Hepatocyte (in vitro differentiated cells): ENCODE measurements around the gene PEA15. TPM values are rescaled to one million over a fixed set of nuclear protein-coding genes. Genes with fewer than 3 reads are reported as not detected.

Experiments
- DNase-seq: peaks from one replicate; pipeline ENCODE4 v3.0.0-alpha.2; 2016; ENCODE audit warnings: low spot score
- H2AFZ ChIP-seq: fragments of 200-600 bp; sonication (generic); 2 replicates; pipeline ENCODE4 v1.6.0; 2016; ENCODE audit warnings: antibody characterized with exemption, mild to moderate bottlenecking
- H3K27ac ChIP-seq: fragments of 200-600 bp; sonication (generic); 2 replicates; pipeline ENCODE4 v1.5.1; 2016; ENCODE audit warnings: mild to moderate bottlenecking
- H3K27me3 ChIP-seq: fragments of 200-600 bp; sonication (generic); 2 replicates; pipeline ENCODE4 v1.6.1; 2016
- H3K36me3 ChIP-seq: fragments of 200-600 bp; sonication (generic); replicated peaks from 2 replicates; pipeline ENCODE4 v1.5.1; 2016; ENCODE audit warnings: low read depth; ENCODE audit not compliant: insufficient read depth
- H3K4me1 ChIP-seq: fragments of 200-600 bp; sonication (generic); 2 replicates; pipeline ENCODE4 v1.5.1; 2016; ENCODE audit warnings: mild to moderate bottlenecking, moderate library complexity; ENCODE audit not compliant: insufficient read depth
- H3K4me2 ChIP-seq: fragments of 200-600 bp; sonication (generic); 2 replicates; pipeline ENCODE4 v1.6.0; 2016
- H3K4me3 ChIP-seq: fragments of 200-600 bp; sonication (generic); 2 replicates; pipeline ENCODE4 v1.5.1; 2016; ENCODE audit warnings: mild to moderate bottlenecking
- H3K79me2 ChIP-seq: fragments of 200-600 bp; sonication (generic); 2 replicates; pipeline ENCODE4 v1.6.0; 2017; ENCODE audit warnings: mild to moderate bottlenecking
- H3K9me2 ChIP-seq: fragments of 200-600 bp; sonication (generic); replicated peaks from 2 replicates; pipeline ENCODE4 v1.6.0; 2017; ENCODE audit warnings: mild to moderate bottlenecking; ENCODE audit not compliant: insufficient read depth
- H3K9me3 ChIP-seq: fragments of 200-600 bp; sonication (generic); 2 replicates; pipeline ENCODE4 v1.5.1; 2016; ENCODE audit warnings: low read depth, mild to moderate bottlenecking
- H4K20me1 ChIP-seq: fragments of 200-600 bp; sonication (generic); 2 replicates; pipeline ENCODE4 v1.6.0; 2016; ENCODE audit warnings: mild to moderate bottlenecking; ENCODE audit not compliant: insufficient read depth, poor library complexity, severe bottlenecking
- EZH2 ChIP-seq: fragments of 200-600 bp; sonication (generic); IDR thresholded peaks from 2 replicates; pipeline ENCODE4 v1.6.1; 2016; ENCODE audit warnings: antibody characterized with exemption, mild to moderate bottlenecking, borderline replicate concordance
- EZH2phosphoT487 ChIP-seq: fragments of 200-600 bp; sonication (generic); IDR thresholded peaks from one replicate; pipeline ENCODE4 v1.6.1; 2018; ENCODE audit warnings: antibody characterized with exemption, mild to moderate bottlenecking, low read depth, moderate library complexity; ENCODE audit not compliant: unreplicated experiment, severe bottlenecking
- WGBS: methylation state at CpG from one replicate; pipeline ENCODE4 v1.1.6; 2016; ENCODE audit warnings: low lambda C conversion rate; ENCODE audit errors: missing lambda C conversion rate; 5-methylcytosine and 5-hydroxymethylcytosine counted together
- polyA plus RNA-seq: library from polyadenylated mRNA; unstranded; fragments of >200 nt; fragmentation: Nextera tagmentation; extraction: Ambion mirVana; gene quantifications from 2 replicates; pipeline ENCODE4 v1.2.1, GENCODE V29; 2016
- total RNA-seq: library from RNA; depleted of rRNA; stranded (reverse); fragments of >200 nt; gene quantifications from 2 replicates; pipeline ENCODE4 v1.2.3, GENCODE V29; 2014
- TF ChIP-seq, protein P1 (sequence below): fragments of 200-600 bp; sonication (generic); IDR thresholded peaks from 2 replicates; pipeline ENCODE4 v1.5.1; 2016; ENCODE audit warnings: antibody characterized with exemption, mild to moderate bottlenecking; ENCODE audit not compliant: poor library complexity

Gene PEA15
- total and polyA plus RNA-seq, 2 experiments from 2014 or later: 61.1 to 62.0 TPM

- TF ChIP-seq EZH2phosphoT487: no peak
- no peak for TF ChIP-seq EZH2
- TF ChIP-seq, protein P1, sequence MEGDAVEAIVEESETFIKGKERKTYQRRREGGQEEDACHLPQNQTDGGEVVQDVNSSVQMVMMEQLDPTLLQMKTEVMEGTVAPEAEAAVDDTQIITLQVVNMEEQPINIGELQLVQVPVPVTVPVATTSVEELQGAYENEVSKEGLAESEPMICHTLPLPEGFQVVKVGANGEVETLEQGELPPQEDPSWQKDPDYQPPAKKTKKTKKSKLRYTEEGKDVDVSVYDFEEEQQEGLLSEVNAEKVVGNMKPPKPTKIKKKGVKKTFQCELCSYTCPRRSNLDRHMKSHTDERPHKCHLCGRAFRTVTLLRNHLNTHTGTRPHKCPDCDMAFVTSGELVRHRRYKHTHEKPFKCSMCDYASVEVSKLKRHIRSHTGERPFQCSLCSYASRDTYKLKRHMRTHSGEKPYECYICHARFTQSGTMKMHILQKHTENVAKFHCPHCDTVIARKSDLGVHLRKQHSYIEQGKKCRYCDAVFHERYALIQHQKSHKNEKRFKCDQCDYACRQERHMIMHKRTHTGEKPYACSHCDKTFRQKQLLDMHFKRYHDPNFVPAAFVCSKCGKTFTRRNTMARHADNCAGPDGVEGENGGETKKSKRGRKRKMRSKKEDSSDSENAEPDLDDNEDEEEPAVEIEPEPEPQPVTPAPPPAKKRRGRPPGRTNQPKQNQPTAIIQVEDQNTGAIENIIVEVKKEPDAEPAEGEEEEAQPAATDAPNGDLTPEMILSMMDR: no peak
- H4K20me1 ChIP-seq: no peaks in the 10 kb centered on the region
- no peak for DNase-seq
- peaks cover 4% of the 10 kb centered on the region for H3K36me3 ChIP-seq
- H3K4me2 ChIP-seq: no peak overlapping the region
- no peaks in the 10 kb centered on the region for H3K9me3 ChIP-seq
- H2AFZ ChIP-seq: no peak overlapping the region
- H3K9me2 ChIP-seq: no peaks in the 10 kb centered on the region
- no peak overlapping the region for H3K4me3 ChIP-seq
- peaks cover 11% of the 10 kb centered on the region for H3K4me1 ChIP-seq
- no peaks in the 10 kb centered on the region for H3K27me3 ChIP-seq
- H3K27ac ChIP-seq: no peak overlapping the region
- WGBS: 89% methylated on average over 2 of the region's 2 CpGs
- no peaks in the 10 kb centered on the region for H3K79me2 ChIP-seq
These were observed 15.1 kb downstream of the PEA15 start for GRCh38 chr1:160220301-160220700.

DNA sequence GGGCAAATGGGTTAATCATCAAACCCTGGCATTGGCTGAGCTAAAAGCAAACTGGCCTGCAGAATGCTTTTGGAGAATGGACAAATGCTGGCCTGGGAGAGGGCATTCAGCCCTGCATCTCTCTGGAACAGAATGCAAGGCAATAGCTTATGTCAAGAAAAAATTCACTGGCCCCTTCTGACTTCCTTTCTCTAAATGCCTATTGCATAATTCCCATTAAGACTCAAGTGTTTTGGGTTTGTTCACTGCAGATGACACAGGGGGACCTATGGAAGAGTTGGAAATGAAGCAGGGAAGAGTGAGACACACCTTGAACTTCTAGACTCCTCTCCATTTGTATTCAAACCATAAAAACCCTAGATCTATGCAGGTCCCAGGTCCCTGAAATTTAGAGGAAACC, 15.9 kb downstream of the PEA15 start:
- Histone ChIP-seq H3K36me3 (peaks cover under 1% of the 10 kb centered on the region), H3K79me2 (no peaks in the 10 kb centered on the region)

GRCh38 chr1:160222546-160222945, 17.4 kb downstream of the PEA15 start:
- Histone ChIP-seq H3K9me3 (no peaks in the 10 kb centered on the region), H3K9me2 (no peaks in the 10 kb centered on the region), H2AFZ (no peak overlapping the region), H3K4me1 (peaks cover 5% of the 10 kb centered on the region), H3K36me3 (no peaks in the 10 kb centered on the region), H3K79me2 (no peaks in the 10 kb centered on the region), H4K20me1 (no peaks in the 10 kb centered on the region), H3K27ac (no peak overlapping the region), H3K4me2 (no peak overlapping the region), H3K4me3 (no peak overlapping the region), H3K27me3 (no peaks in the 10 kb centered on the region)
- DNase-seq: no peak
- TF ChIP-seq, protein P1: no peak
- TF ChIP-seq EZH2phosphoT487: no peak
- TF ChIP-seq EZH2: no peak
- 94% methylated on average over 3 of the region's 3 CpGs for WGBS

More for the DNA sequence above, 15.9 kb downstream of the PEA15 start:
- H3K4me2 ChIP-seq: no peak overlapping the region
- H4K20me1 ChIP-seq: no peaks in the 10 kb centered on the region
- H3K4me3 ChIP-seq: no peak overlapping the region
- H3K9me3 ChIP-seq: no peaks in the 10 kb centered on the region
- H3K4me1 ChIP-seq: peaks cover 11% of the 10 kb centered on the region
- no peak for DNase-seq
- no peaks in the 10 kb centered on the region for H3K9me2 ChIP-seq
- no peak for TF ChIP-seq EZH2phosphoT487
- TF ChIP-seq, protein P1: no peak
- TF ChIP-seq EZH2: no peak
- H2AFZ ChIP-seq: no peak overlapping the region
- H3K27ac ChIP-seq: no peak overlapping the region
- no peaks in the 10 kb centered on the region for H3K27me3 ChIP-seq

- Histone ChIP-seq H3K9me2 (no peaks in the 10 kb centered on the region), H3K4me3 (no peak overlapping the region), H3K4me1 (no peaks in the 10 kb centered on the region), H3K9me3 (no peaks in the 10 kb centered on the region), H3K27ac (no peak overlapping the region), H4K20me1 (no peaks in the 10 kb centered on the region), H3K27me3 (no peaks in the 10 kb centered on the region), H3K36me3 (no peaks in the 10 kb centered on the region), H3K79me2 (no peaks in the 10 kb centered on the region), H3K4me2 (no peak overlapping the region), H2AFZ (no peak overlapping the region)
- TF ChIP-seq EZH2phosphoT487 (no peak), EZH2 (no peak)
- TF ChIP-seq, protein P1: no peak
- DNase-seq: no peak
- WGBS: 100% methylated on average over 2 of the region's 2 CpGs
These were observed 19.4 kb downstream of the PEA15 start for GRCh38 chr1:160224606-160225005.
